ENCODE measurements around the gene LGR6.

LGR6 gene

GRCh38 chr1:202291961-202292712 is 98.5 kb downstream of the LGR6 start:
- DNase-seq = peak; percentile 65

GRCh38 chr1:202292773-202293172 is 99.2 kb downstream of the LGR6 start:
- no peak for DNase-seq

DNA sequence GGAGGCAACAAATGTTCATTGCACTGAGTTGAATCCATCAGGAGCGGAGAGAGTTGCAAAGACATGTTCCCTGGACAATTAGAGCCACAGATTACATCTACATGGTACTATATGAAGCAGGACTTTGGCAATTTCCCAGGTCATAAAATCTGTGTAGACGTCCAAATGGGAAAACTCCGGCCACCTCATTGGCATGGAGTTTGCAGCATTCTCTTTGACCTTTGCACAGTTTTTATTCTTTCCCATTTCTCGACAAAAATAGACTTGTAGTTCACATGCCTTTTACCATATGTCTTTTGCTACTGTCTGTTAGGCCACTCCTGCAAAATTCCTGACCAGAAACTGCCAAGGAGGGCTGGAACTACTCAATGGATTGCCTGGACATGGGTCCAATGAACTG is 100.0 kb downstream of the LGR6 start:
- DNase-seq = no peak

DNA sequence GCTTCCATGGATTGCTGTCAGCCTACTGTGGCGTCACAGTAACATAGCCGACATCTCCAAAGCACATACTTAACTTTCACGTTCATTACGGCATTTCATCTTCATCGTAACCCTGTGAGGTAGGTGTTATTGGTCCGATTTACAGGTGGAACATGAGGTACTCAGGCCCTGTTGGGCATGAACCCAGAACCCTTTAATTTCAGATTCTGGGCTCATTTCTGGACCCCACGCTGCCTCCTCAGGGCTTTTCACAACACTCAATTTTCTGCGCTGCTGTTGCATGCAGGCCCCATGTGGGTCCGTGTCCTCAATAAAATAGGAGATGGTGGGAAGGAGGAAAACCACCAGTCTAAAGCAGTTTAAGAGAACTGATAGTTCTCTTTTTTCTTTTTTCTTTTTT is 108.6 kb downstream of the LGR6 start:
- DNase-seq = no peak

DNA sequence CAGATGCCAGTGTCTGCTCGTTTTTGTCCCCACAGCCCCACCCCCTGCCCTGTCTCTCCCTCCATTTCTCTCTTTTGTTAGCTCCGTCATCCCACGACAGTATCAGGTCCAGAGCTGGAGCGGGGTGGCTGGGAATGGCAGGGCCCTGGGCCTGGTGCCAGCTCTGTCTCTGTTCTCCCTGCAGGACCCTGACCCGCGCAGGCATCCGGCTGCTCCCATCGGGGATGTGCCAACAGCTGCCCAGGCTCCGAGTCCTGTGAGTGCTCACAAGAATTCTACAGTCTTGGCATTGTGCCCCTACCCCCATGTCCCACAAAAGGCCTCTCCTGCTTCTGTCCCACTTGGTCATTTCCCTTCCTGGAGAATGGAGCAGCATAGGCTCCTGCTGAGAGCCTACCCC is 110.8 kb downstream of the LGR6 start:
- DNase-seq = no peak

DNA sequence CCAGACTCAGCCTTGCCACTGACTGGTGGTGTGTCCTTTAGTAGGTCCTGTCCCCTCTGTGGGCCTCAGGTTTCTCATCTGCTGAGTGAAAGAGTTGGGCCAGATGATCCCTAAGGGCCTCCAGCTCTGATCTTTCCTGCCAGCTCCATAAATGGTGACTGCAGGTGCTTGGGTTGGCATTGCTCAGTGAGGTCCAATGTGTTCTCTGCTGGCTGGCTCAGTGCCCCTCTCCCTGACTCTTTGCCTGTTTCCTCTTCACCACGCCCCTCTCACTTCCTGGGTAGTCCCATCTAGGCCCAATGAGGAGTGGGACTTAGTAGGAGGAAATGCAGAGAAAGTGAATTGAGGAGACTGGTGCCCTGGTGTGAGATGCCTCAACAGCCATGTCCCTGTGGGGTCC is 111.6 kb downstream of the LGR6 start:
- peak; percentile 32 for DNase-seq

GRCh38 chr1:202306535-202307345 is 113.1 kb downstream of the LGR6 start:
- no peak for DNase-seq

DNA sequence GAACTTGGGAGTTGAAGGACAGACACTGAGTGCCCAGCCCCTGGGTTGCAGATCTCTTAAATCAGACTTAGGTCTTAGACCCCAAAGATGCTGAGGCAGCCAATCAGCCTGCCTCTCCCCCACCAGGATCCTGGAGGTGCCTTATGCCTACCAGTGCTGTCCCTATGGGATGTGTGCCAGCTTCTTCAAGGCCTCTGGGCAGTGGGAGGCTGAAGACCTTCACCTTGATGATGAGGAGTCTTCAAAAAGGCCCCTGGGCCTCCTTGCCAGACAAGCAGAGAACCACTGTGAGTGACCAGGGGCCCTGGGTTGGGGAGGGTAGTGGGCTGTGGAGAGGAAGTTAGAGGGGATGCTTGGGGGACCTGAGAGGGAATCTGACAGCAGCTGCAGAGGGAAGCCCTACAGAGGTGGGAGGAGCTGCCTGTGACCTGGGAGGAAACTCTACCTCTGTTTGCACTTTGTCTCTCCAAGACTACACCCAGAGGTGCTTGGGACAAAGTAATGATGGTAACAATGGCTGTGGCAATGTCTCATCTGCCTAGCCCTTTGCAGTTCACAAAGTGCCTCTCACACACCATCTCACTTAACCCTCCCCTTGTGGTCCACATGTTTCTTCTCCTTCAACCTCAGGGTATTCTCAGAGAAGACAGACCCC is 116.6 kb downstream of the LGR6 start:
- DNase-seq = no peak

- DNase-seq = no peak
Observed at GRCh38 chr1:202310746-202311145, 117.1 kb downstream of the LGR6 start.

DNA sequence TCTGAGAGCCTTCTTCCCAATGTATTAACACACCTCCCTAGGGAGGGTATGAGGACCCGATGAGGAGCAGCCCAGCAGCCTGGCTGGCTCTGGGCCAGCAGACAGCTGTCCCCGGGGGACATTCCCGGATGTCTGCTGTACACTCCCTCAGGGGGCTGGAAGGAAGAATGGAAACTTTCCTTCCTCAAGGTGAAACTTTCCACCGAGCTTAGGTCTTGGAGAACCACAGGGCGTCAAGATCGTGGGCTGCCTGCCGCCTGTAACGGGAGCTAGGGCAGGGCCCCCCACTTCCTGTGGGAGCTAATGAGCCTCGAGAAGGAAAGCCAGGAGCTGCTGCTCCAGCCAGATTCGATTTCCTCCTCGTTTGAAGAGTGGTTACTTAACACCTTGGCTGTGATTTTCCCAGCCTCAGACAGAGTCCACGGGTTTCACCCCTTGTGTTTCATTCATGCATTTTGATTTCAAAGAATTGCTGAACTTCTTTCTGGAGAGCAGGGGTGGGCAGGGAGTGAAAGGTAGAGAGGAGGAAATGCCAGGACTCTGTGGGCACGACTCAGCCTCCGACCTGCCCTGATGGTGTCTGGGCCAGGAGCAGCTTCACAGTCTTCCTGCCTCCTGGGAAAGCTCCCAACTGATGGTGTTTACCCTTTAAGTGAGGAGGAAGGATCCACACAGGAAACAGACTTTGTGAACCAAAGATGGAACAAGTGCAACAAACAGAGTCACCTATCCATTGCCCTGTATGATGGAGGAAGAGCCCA is 118.5 kb downstream of the LGR6 start:
- DNase-seq = no peak

- peak; percentile 54 for DNase-seq
Observed at GRCh38 chr1:202315576-202316168, 122.1 kb downstream of the LGR6 start.

DNA sequence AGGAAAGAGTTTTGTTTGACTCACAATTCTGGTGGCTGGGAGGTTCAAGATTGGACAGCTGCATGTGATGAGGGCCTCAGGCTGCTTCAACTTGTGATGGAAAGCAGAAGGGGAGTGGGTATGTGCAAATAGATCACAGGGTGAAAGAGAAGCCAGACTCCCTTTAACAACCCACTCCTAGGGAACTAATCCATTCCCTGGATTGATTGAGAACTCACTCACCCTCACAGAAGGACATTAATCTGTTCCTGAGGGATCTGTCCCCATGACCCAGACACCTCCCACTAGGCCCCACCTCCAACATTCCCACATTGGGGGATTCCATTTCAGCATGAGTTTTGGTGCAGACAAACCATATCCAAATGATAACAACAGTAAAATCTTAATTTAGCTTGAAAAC is 122.6 kb downstream of the LGR6 start:
- no peak for DNase-seq

GRCh38 chr1:202317941-202318925 is 124.6 kb downstream of the LGR6 start:
- no peak for DNase-seq

GRCh38 chr1:202319381-202320080 is 125.9 kb downstream of the LGR6 start:
- DNase-seq = no peak

DNA sequence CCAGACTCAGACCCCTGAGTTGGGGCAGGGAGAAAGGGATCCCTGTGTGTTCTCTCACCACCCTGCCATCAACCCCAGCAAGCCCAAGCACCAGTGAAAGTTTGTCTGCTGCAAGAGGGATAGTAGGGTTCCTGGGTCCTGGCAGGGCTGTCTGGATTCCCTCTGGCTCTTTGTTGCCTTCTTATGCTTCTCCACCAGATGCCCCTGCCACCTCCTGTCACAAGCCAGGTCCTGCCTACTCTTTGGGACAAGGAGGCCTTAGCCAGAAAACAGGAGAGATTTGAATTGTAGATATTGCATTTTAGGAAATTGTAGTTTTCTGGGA is 126.4 kb downstream of the LGR6 start:
- DNase-seq = no peak

DNA sequence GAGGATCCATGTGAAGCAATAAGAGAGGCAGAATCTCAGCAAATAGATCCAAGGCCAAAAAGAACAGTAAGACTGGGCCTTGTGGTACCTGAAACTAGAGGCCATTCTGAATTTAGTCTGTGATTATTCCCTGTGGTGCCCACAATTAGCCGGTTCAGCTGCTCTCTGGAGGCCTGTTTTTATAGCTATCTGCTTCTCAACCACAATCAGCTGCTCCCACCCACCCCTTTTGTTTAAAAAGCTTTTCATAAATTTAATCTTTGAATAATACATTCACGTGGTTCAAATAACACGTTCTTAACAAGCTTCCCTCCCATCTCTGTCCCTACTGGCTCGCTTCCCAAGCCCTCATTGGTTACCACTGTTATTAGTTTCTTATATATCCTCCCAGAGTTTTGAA is 130.1 kb downstream of the LGR6 start:
- DNase-seq = no peak

DNA sequence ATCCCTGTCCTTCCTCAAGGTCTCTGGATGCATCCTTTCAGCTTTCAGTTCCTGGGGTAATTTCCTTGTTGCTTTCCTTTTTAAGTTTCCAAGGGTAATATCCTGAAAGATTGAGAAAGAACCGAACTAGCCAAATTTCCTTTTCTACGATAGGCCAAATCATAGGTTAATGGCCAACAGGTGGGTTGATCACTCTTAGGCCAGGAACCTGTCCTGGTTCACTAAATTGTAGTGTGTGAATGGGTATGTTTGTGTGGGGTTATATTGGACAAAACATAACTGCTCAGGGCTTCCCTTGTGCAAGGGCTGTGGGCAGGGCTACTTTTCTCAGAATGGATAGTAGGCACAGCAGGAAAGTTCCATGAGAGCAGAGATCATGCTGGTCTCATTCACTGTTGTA is 131.0 kb downstream of the LGR6 start:
- DNase-seq = no peak

GRCh38 chr1:202329891-202330290 is 136.3 kb downstream of the LGR6 start:
- no peak for DNase-seq

GRCh38 chr1:202333861-202334260 is 140.3 kb downstream of the LGR6 start:
- DNase-seq = no peak

- peak; percentile 15 for DNase-seq
Observed at GRCh38 chr1:202343652-202344349, 150.2 kb downstream of the LGR6 start.
